WTC11 (cell line): ENCODE measurements around the gene NOTUM. TPM values are rescaled to one million over a fixed set of nuclear protein-coding genes. Genes with fewer than 3 reads are reported as not detected.

Experiments
- ATAC-seq: fragments of 200-7000 bp; cut with Tn5 transposase; 2 replicates; pipeline ENCODE4 v1.10.0; 2021; ENCODE audit warnings: mild to moderate bottlenecking, moderate library complexity
- CTCF ChIA-PET: fragments of 300-600 bp; sonication (Branson Sonifier 250); formaldehyde crosslinking; loops from one replicate; lab custom pipeline; 2021; ENCODE audit warnings: antibody characterized with exemption; lab: Charles Lee
- POLR2A ChIA-PET: fragments of 350-600 bp; sonication (Branson Sonifier 250); formaldehyde crosslinking; loops from one replicate; lab custom pipeline; 2021; ENCODE audit warnings: antibody characterized with exemption; lab: Charles Lee
- DNase-seq: peaks from one replicate; pipeline ENCODE4 v3.0.0; 2021; ENCODE audit warnings: low spot score
- H3K27ac Mint-ChIP-seq: 2 replicates; pipeline ENCODE4 v1.8.0; 2021; ENCODE audit warnings: mixed read lengths
- H3K27me3 Mint-ChIP-seq: 2 replicates; pipeline ENCODE4 v1.8.0; 2021; ENCODE audit warnings: low read depth, mild to moderate bottlenecking, moderate library complexity, mixed read lengths
- H3K36me3 Mint-ChIP-seq: 2 replicates; pipeline ENCODE4 v1.8.0; 2021; ENCODE audit warnings: mixed read lengths
- H3K4me1 Mint-ChIP-seq: 2 replicates; pipeline ENCODE4 v1.8.0; 2022; ENCODE audit warnings: mixed read lengths
- H3K4me3 Mint-ChIP-seq: 2 replicates; pipeline ENCODE4 v1.8.0; 2021; ENCODE audit warnings: mild to moderate bottlenecking, moderate library complexity, mixed read lengths
- H3K9me3 Mint-ChIP-seq: 2 replicates; pipeline ENCODE4 v1.8.0; 2021; ENCODE audit warnings: mixed read lengths
- CTCF ChIP-seq: fragments of 200-600 bp; IDR thresholded peaks from 2 replicates; pipeline ENCODE4 v1.8.0; 2022; ENCODE audit warnings: antibody characterized with exemption
- GTF2I ChIP-seq: fragments of 250-450 bp; sonication (Bioruptor Pico); conservative IDR thresholded peaks from 2 replicates; pipeline ENCODE4 v1.4.0; 2021; ENCODE audit warnings: mild to moderate bottlenecking
- HMGXB4 ChIP-seq: sonication (generic); formaldehyde crosslinking; IDR thresholded peaks from 2 replicates; pipeline ENCODE4 v1.8.1; 2023; ENCODE audit warnings: mild to moderate bottlenecking, moderate library complexity, missing genetic modification reagents
- IRF2 ChIP-seq: sonication (generic); formaldehyde crosslinking; IDR thresholded peaks from 2 replicates; pipeline ENCODE4 v1.8.0; 2022; ENCODE audit warnings: low read depth, missing genetic modification reagents, borderline replicate concordance
- JUN ChIP-seq: sonication (generic); formaldehyde crosslinking; IDR thresholded peaks from 2 replicates; pipeline ENCODE4 v1.8.0; 2023; ENCODE audit warnings: mild to moderate bottlenecking, missing genetic modification reagents
- MAX ChIP-seq: sonication (generic); formaldehyde crosslinking; IDR thresholded peaks from 2 replicates; pipeline ENCODE4 v1.8.0; 2022; ENCODE audit warnings: mild to moderate bottlenecking, missing genetic modification reagents
- SMAD3 ChIP-seq: sonication (generic); formaldehyde crosslinking; IDR thresholded peaks from 2 replicates; pipeline ENCODE4 v1.8.0; 2022; ENCODE audit warnings: missing genetic modification reagents, mild to moderate bottlenecking, borderline replicate concordance
- TCF7 ChIP-seq: sonication (generic); formaldehyde crosslinking; IDR thresholded peaks from 2 replicates; pipeline ENCODE4 v1.8.0; 2022; ENCODE audit warnings: mild to moderate bottlenecking, low read depth, missing genetic modification reagents, moderate library complexity
- USF2 ChIP-seq: sonication (generic); formaldehyde crosslinking; IDR thresholded peaks from 2 replicates; pipeline ENCODE4 v1.8.1; 2023; ENCODE audit warnings: mild to moderate bottlenecking, missing genetic modification reagents, moderate library complexity
- ZNF317 ChIP-seq: sonication (generic); formaldehyde crosslinking; IDR thresholded peaks from 2 replicates; pipeline ENCODE4 v1.8.1; 2023; ENCODE audit warnings: low read depth, mild to moderate bottlenecking, moderate library complexity, missing genetic modification reagents, borderline replicate concordance
- ZNF396 ChIP-seq: fragments of 250-450 bp; sonication (Bioruptor Pico); IDR thresholded peaks from 2 replicates; pipeline ENCODE4 v1.8.0; 2021; ENCODE audit warnings: mild to moderate bottlenecking, moderate library complexity, borderline replicate concordance
- ZNF423 ChIP-seq: fragments of 250-450 bp; sonication (Bioruptor Pico); IDR thresholded peaks from 2 replicates; pipeline ENCODE4 v2.1.2; 2022; ENCODE audit warnings: mild to moderate bottlenecking, moderate library complexity
- total RNA-seq: library from RNA; stranded (reverse); gene quantifications from 3 replicates; pipeline ENCODE4 v1.2.3, GENCODE V29; 2021
- TF ChIP-seq, protein P1 (sequence below): sonication (generic); formaldehyde crosslinking; IDR thresholded peaks from 2 replicates; pipeline ENCODE4 v1.8.1; 2022; ENCODE audit warnings: mild to moderate bottlenecking, moderate library complexity, missing genetic modification reagents

NOTUM gene
- total RNA-seq, 1 experiment from 2014 or later = 1.7 TPM

DNA sequence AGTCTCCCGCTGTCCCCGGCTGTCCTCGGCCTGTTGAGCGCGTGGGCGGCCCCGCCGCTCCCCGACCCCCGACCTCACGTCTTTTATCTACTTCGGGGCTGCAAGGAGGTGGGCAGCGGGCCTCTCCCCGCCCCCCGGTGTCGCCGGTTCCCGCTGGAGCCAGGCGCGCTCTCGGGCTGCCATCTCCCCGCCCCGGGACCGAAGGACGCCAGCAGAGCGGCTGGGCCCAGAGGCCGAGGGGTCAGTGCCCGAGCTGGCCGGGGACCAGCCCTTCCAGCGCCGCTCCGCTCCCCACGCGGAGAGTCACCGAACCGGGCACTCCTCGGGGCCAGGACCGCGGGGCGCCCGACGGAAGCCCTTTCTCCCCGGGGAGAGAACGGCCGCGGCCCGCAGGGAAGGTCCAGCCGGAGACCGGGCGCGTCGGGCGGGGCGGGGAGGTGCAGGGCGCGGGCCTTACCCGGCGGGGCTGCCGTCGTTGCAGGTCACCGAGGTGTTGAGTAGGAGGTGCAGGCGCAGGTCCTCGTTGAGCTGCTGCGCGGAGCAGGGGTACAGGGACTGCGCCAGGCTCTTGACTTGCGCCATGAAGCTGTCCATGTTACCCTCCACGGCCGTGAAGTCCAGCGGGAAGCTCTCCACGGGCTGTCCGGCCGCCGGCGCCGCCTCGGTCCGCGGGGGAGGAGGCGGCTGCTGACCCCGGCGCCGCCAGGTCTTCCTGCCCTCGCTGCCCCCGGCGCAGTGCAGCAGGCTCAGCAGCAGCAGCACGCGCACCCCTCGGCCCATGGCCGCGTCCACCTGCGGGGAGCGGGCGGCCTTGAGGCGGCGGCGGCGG is 643 bp downstream of the NOTUM start:
- Mint-ChIP-seq H3K4me3 (peak overlapping the region; percentile 44; the same call in 1 of the 2 replicates), H3K4me1 (0 out of 2 replicates have a peak, but pooled peaks cover 4% of the 10 kb centered on the region), H3K36me3 (no peaks in the 10 kb centered on the region), H3K9me3 (no peaks in the 10 kb centered on the region), H3K27ac (no peak overlapping the region), H3K27me3 (peaks cover 75% of the 10 kb centered on the region)
- no peak for DNase-seq
- CTCF ChIA-PET = interaction anchor here (0.6 to 4.6 kb wide), 23 partner anchors 8 to 194 kb away, joined by 3 to 56 read pairs (median 5); partner anchors contain the start of genes CENPX, DCXR, LRRC45 and MAFG
- POLR2A ChIA-PET = interaction anchor here (0.5 to 1.0 kb wide), 2 partner anchors 14 to 23 kb away, joined by 3 read pairs; partner anchors contain the start of gene PYCR1
- peak; percentile 19 for ATAC-seq
- TF ChIP-seq SMAD3 (CRISPR knock-in tag) = no peak
- TF ChIP-seq ZNF396 = no peak
- peak; percentile 22; the same call in 1 of the 2 replicates for TF ChIP-seq USF2
- TF ChIP-seq GTF2I (CRISPR knock-in tag) = no peak
- TF ChIP-seq, all 79 proteins: peak for 1

GRCh38 chr17:81959362-81960129 is 1.4 kb downstream of the NOTUM start:
- CTCF ChIA-PET = interaction anchor here (0.7 to 4.6 kb wide), 24 partner anchors 9 to 195 kb away, joined by 3 to 56 read pairs (median 4); partner anchors contain the start of genes CENPX, DCXR, LRRC45 and MAFG
- DNase-seq = peak; percentile 70
- peak; percentile 29 for ATAC-seq
- TF ChIP-seq JUN (CRISPR knock-in tag) (no peak), ZNF423 (peak; percentile 4; the same call in 1 of the 2 replicates), HMGXB4 (0 out of 2 replicates have a peak, but pooled peaks have one; percentile 27), MAX (no peak), CTCF (0 out of 2 replicates have a peak, but pooled peaks have one; percentile 17)
- TF ChIP-seq, protein P1, sequence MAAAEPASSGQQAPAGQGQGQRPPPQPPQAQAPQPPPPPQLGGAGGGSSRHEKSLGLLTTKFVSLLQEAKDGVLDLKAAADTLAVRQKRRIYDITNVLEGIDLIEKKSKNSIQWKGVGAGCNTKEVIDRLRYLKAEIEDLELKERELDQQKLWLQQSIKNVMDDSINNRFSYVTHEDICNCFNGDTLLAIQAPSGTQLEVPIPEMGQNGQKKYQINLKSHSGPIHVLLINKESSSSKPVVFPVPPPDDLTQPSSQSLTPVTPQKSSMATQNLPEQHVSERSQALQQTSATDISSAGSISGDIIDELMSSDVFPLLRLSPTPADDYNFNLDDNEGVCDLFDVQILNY = 0 out of 2 replicates have a peak, but pooled peaks have one; percentile 34
- TF ChIP-seq, all 79 proteins: peak for 4
- H3K27me3 Mint-ChIP-seq = peaks cover 67% of the 10 kb centered on the region
- peak overlapping the region; percentile 51 for H3K4me3 Mint-ChIP-seq
- no peak overlapping the region for H3K27ac Mint-ChIP-seq
- no peaks in the 10 kb centered on the region for H3K9me3 Mint-ChIP-seq
- H3K36me3 Mint-ChIP-seq = no peaks in the 10 kb centered on the region
- POLR2A ChIA-PET = interaction anchor here (0.6 to 1.0 kb wide), 3 partner anchors 17 to 949 kb away, joined by 3 to 6 read pairs (median 4); no protein-coding TSS in a partner anchor
- 0 out of 2 replicates have a peak, but pooled peaks cover 4% of the 10 kb centered on the region for H3K4me1 Mint-ChIP-seq

- H3K27ac Mint-ChIP-seq = no peak overlapping the region
- peak overlapping the region; percentile 51 for H3K4me3 Mint-ChIP-seq
- H3K27me3 Mint-ChIP-seq = peaks cover 60% of the 10 kb centered on the region
- DNase-seq = no peak
- no peaks in the 10 kb centered on the region for H3K9me3 Mint-ChIP-seq
- POLR2A ChIA-PET = interaction anchor here (0.6 to 1.0 kb wide), 3 partner anchors 18 to 949 kb away, joined by 3 to 6 read pairs (median 4); no protein-coding TSS in a partner anchor
- 0 out of 2 replicates have a peak, but pooled peaks cover 4% of the 10 kb centered on the region for H3K4me1 Mint-ChIP-seq
- TF ChIP-seq TCF7 (CRISPR knock-in tag) (no peak), ZNF317 (CRISPR knock-in tag) (no peak), IRF2 (no peak)
- TF ChIP-seq, all 79 proteins: peak for 0
- no peak for ATAC-seq
- H3K36me3 Mint-ChIP-seq = no peaks in the 10 kb centered on the region
- CTCF ChIA-PET = interaction anchor here (0.7 to 4.6 kb wide), 21 partner anchors 8 to 140 kb away, joined by 3 to 56 read pairs (median 5); partner anchors contain the start of genes CENPX, DCXR, LRRC45 and MAFG
Observed at GRCh38 chr17:81958633-81959342, 2.2 kb downstream of the NOTUM start.
